Measurements from ENCODE around the gene CEP104.

GRCh38 chr1:3795453-3796214, 61.4 kb downstream of the CEP104 start:
- TF ChIP-seq RAD21 (conservative IDR thresholded peaks at IDR 0.05) (no peak), CTCF (IDR thresholded peaks at IDR 0.05; ENCODE audit: poor library complexity, severe bottlenecking) (no peak), EZH2 (IDR thresholded peaks at IDR 0.05; ENCODE audit: borderline replicate concordance, insufficient read depth, low read length, poor library complexity, severe bottlenecking) (no peak), EP300 (conservative IDR thresholded peaks at IDR 0.05; ENCODE audit: poor library complexity, severe bottlenecking) (no peak), SMC3 (conservative IDR thresholded peaks at IDR 0.05; ENCODE audit: poor library complexity) (no peak)

Measured in neural cell (in vitro differentiated cells).